Panc1 (cell line): Measurements from ENCODE around the gene SMCHD1. TPM values are rescaled to one million over a fixed set of nuclear protein-coding genes. Genes with fewer than 3 reads are reported as not detected.

Experiments used
- ATAC-seq: fragments of 200-7000 bp; cut with Tn5 transposase; 2 replicates; pipeline ENCODE4 v1.9.1; 2020; ENCODE audit warnings: mild to moderate bottlenecking, moderate library complexity
- BruUV-seq: library from RNA; stranded (reverse); fragments of 400-500 nt; replicated peaks from 2 replicates; lab custom pipeline; 2021; lab: Mats Ljungman, UMichigan
- CTCF ChIA-PET: fragments of 300-600 bp; sonication (Branson Sonifier 250); formaldehyde crosslinking; loops from one replicate; lab custom pipeline; 2022; ENCODE audit warnings: antibody characterized with exemption; lab: Charles Lee
- POLR2A ChIA-PET: fragments of 300-600 bp; sonication (Branson Sonifier 250); formaldehyde crosslinking; loops from one replicate; lab custom pipeline; 2022; ENCODE audit warnings: antibody characterized with exemption; lab: Charles Lee
- DNase-seq: peaks from one replicate; pipeline ENCODE4 v3.0.0-alpha.2; 2010; ENCODE audit warnings: low read depth, low spot score
- H3K27ac ChIP-seq: 2 replicates; pipeline ENCODE4 v1.5.1; 2011; ENCODE audit warnings: mild to moderate bottlenecking, low read length, inconsistent platforms
- H3K27me3 ChIP-seq: fragments of 200-500 bp; sonication (Bioruptor generic); 2 replicates; pipeline ENCODE4 v1.6.0; 2014; ENCODE audit warnings: low read length, inconsistent platforms; ENCODE audit not compliant: control insufficient read depth, insufficient read depth
- H3K36me3 ChIP-seq: fragments of 200-500 bp; sonication (Bioruptor generic); 2 replicates; pipeline ENCODE4 v1.5.1; 2014; ENCODE audit warnings: inconsistent platforms, mild to moderate bottlenecking, low read length, moderate library complexity; ENCODE audit not compliant: control insufficient read depth, insufficient read depth
- H3K4me1 ChIP-seq: 2 replicates; pipeline ENCODE4 v1.5.1; 2011; ENCODE audit warnings: inconsistent platforms, mild to moderate bottlenecking, low read length, moderate library complexity; ENCODE audit not compliant: control insufficient read depth, insufficient read depth
- H3K4me3 ChIP-seq, 2 experiments: 2 replicates each; pipeline ENCODE4 v1.5.1; 2011 to 2012; ENCODE audit warnings: low read depth in 2 of 2, low read length in 2 of 2, mild to moderate bottlenecking in 2 of 2, inconsistent platforms in 1 of 2, moderate library complexity in 1 of 2
- H3K9me3 ChIP-seq: fragments of 200-500 bp; sonication (Bioruptor generic); 2 replicates; pipeline ENCODE4 v1.5.1; 2014; ENCODE audit warnings: low read depth, mild to moderate bottlenecking, inconsistent platforms, low read length, moderate library complexity; ENCODE audit not compliant: control insufficient read depth, insufficient read depth
- POLR2AphosphoS5 ChIP-seq: IDR thresholded peaks from 2 replicates; pipeline ENCODE4 v1.6.1; 2012; ENCODE audit warnings: mild to moderate bottlenecking, low read depth, low read length, moderate library complexity
- REST ChIP-seq, 2 experiments: IDR thresholded peaks; 2 replicates each; pipeline ENCODE4 v1.6.1; 2011 to 2012; ENCODE audit warnings: low read depth in 2 of 2, control low read depth in 1 of 2, low read length in 1 of 2, mild to moderate bottlenecking in 1 of 2, moderate library complexity in 1 of 2; ENCODE audit not compliant: insufficient read depth in 1 of 2
- SIN3A ChIP-seq: IDR thresholded peaks from 2 replicates; pipeline ENCODE4 v1.6.1; 2012; ENCODE audit warnings: low read depth, mild to moderate bottlenecking, low read length, moderate library complexity, borderline replicate concordance; ENCODE audit not compliant: insufficient read depth
- TCF7L2 ChIP-seq: IDR thresholded peaks from 2 replicates; pipeline ENCODE4 v1.6.1; 2011; ENCODE audit warnings: mild to moderate bottlenecking, low read depth, low read length, inconsistent platforms
- in situ Hi-C: cut with HindIII; loops from 2 replicates; pipeline ENCODE4 v1.10.0; 2016; ENCODE audit warnings: low sequenced_read_pairs, low pct_unique_long_range_greater_than_20kb
- intact Hi-C: fragments of 100-400 bp; cut with micrococcal nuclease; formaldehyde crosslinking; loops from one replicate; pipeline ENCODE4 v1.10.0; 2022; ENCODE audit not compliant: unreplicated experiment
- total RNA-seq: library from RNA; stranded (reverse); gene quantifications from one replicate; pipeline ENCODE4 v1.2.1, GENCODE V29; 2021; ENCODE audit not compliant: unreplicated experiment
- TF ChIP-seq, protein P1 (sequence below): fragments of 450-650 bp; IDR thresholded peaks from 2 replicates; pipeline ENCODE4 v1.5.1; 2017; ENCODE audit warnings: mild to moderate bottlenecking

Gene SMCHD1
- total RNA-seq, 1 experiment from 2014 or later: 40.9 TPM

GRCh38 chr18:2715990-2716389, 60.5 kb downstream of the SMCHD1 start:
- in situ Hi-C loops (no loop called here), intact Hi-C loops (no loop called here)
- POLR2A ChIA-PET: no interaction called here
- Histone ChIP-seq H3K9me3 (no peaks in the 10 kb centered on the region), H3K27me3 (no peaks in the 10 kb centered on the region), H3K36me3 (peaks cover 10% of the 10 kb centered on the region), H3K4me3 (no peak overlapping the region), H3K4me1 (no peaks in the 10 kb centered on the region), H3K27ac (no peak overlapping the region)
- DNase-seq (no peak), ATAC-seq (no peak)
- no TSS peak for BruUV-seq
- no peak for TF ChIP-seq TCF7L2
- no peak for TF ChIP-seq SIN3A
- no peak for TF ChIP-seq POLR2AphosphoS5
- no peak for TF ChIP-seq REST (IDR thresholded peaks at IDR 0.05; ENCODE audit: insufficient read depth in 1 of 2, low read depth in 2 of 2, low read length in 1 of 2)
- TF ChIP-seq, protein P1, sequence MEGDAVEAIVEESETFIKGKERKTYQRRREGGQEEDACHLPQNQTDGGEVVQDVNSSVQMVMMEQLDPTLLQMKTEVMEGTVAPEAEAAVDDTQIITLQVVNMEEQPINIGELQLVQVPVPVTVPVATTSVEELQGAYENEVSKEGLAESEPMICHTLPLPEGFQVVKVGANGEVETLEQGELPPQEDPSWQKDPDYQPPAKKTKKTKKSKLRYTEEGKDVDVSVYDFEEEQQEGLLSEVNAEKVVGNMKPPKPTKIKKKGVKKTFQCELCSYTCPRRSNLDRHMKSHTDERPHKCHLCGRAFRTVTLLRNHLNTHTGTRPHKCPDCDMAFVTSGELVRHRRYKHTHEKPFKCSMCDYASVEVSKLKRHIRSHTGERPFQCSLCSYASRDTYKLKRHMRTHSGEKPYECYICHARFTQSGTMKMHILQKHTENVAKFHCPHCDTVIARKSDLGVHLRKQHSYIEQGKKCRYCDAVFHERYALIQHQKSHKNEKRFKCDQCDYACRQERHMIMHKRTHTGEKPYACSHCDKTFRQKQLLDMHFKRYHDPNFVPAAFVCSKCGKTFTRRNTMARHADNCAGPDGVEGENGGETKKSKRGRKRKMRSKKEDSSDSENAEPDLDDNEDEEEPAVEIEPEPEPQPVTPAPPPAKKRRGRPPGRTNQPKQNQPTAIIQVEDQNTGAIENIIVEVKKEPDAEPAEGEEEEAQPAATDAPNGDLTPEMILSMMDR: no peak
- CTCF ChIA-PET: no interaction called here

GRCh38 chr18:2716394-2717326, 61.1 kb downstream of the SMCHD1 start:
- intact Hi-C loops: no loop called here
- no peak for DNase-seq
- H3K4me3 ChIP-seq: no peak overlapping the region
- BruUV-seq: no TSS peak
- H3K27me3 ChIP-seq: no peaks in the 10 kb centered on the region
- H3K27ac ChIP-seq: no peak overlapping the region
- POLR2A ChIA-PET: no interaction called here
- no peaks in the 10 kb centered on the region for H3K9me3 ChIP-seq
- H3K4me1 ChIP-seq: no peaks in the 10 kb centered on the region
- TF ChIP-seq SIN3A (no peak), REST (IDR thresholded peaks at IDR 0.05; ENCODE audit: insufficient read depth in 1 of 2, low read depth in 2 of 2, low read length in 1 of 2) (no peak), POLR2AphosphoS5 (no peak)
- TF ChIP-seq, protein P1: no peak
- in situ Hi-C loops: no loop called here
- H3K36me3 ChIP-seq: peaks cover 10% of the 10 kb centered on the region
- no peak; the same call in 1 of the 2 replicates for ATAC-seq
- CTCF ChIA-PET: no interaction called here
